GM23338 (cell line): ENCODE data around the gene KRT75. TPM values are rescaled to one million over a fixed set of nuclear protein-coding genes. Genes with fewer than 3 reads are reported as not detected.

Experiments
- ATAC-seq: fragments of 200-7000 bp; cut with Tn5 transposase; 3 replicates; pipeline ENCODE4 v1.9.1; 2020
- DNase-seq: peaks from one replicate; pipeline ENCODE4 v3.0.0-alpha.2; 2015; ENCODE audit warnings: low spot score
- H2AFZ ChIP-seq: fragments of 200-600 bp; sonication (generic); 2 replicates; pipeline ENCODE4 v1.8.0; 2016; ENCODE audit warnings: antibody characterized with exemption, mild to moderate bottlenecking, moderate library complexity
- H3F3A ChIP-seq: fragments of 200-600 bp; sonication (generic); replicated peaks from 2 replicates; pipeline ENCODE4 v1.8.0; 2017; ENCODE audit warnings: antibody characterized with exemption, mixed run types, low read depth
- H3K27ac ChIP-seq: fragments of 200-600 bp; sonication (generic); 2 replicates; pipeline ENCODE4 v1.6.1; 2016; ENCODE audit warnings: low read depth
- H3K27me3 ChIP-seq: fragments of 200-600 bp; sonication (generic); 2 replicates; pipeline ENCODE4 v1.8.0; 2016; ENCODE audit warnings: mild to moderate bottlenecking, mixed run types, moderate library complexity; ENCODE audit not compliant: insufficient read depth
- H3K36me3 ChIP-seq: fragments of 200-600 bp; sonication (generic); 2 replicates; pipeline ENCODE4 v1.8.0; 2016; ENCODE audit warnings: mild to moderate bottlenecking; ENCODE audit not compliant: insufficient read depth
- H3K4me1 ChIP-seq: fragments of 200-600 bp; sonication (generic); 2 replicates; pipeline ENCODE4 v1.8.0; 2016; ENCODE audit warnings: mild to moderate bottlenecking, moderate library complexity; ENCODE audit not compliant: insufficient read depth
- H3K4me2 ChIP-seq: fragments of 200-600 bp; sonication (generic); 2 replicates; pipeline ENCODE4 v1.7.1; 2017; ENCODE audit warnings: mixed run types
- H3K4me3 ChIP-seq: fragments of 200-600 bp; sonication (generic); 2 replicates; pipeline ENCODE4 v1.6.1; 2016; ENCODE audit warnings: mixed run types
- H3K79me2 ChIP-seq: fragments of 200-600 bp; sonication (generic); replicated peaks from 2 replicates; pipeline ENCODE4 v1.8.0; 2017; ENCODE audit warnings: mild to moderate bottlenecking; ENCODE audit not compliant: insufficient read depth
- H3K9me2 ChIP-seq: fragments of 200-600 bp; sonication (generic); 2 replicates; pipeline ENCODE4 v1.8.0; 2017; ENCODE audit not compliant: insufficient read depth
- H4K20me1 ChIP-seq: fragments of 200-600 bp; sonication (generic); replicated peaks from 2 replicates; pipeline ENCODE4 v1.8.0; 2017; ENCODE audit warnings: mild to moderate bottlenecking; ENCODE audit not compliant: insufficient read depth
- H3K27ac Mint-ChIP-seq: 2 replicates; pipeline ENCODE4 v1.8.0; 2020; ENCODE audit warnings: inconsistent platforms, mild to moderate bottlenecking, moderate library complexity, mixed read lengths
- H3K27me3 Mint-ChIP-seq: 3 replicates; pipeline ENCODE4 v1.8.0; 2022; ENCODE audit warnings: low read depth, mild to moderate bottlenecking, moderate library complexity, mixed read lengths, inconsistent platforms; ENCODE audit not compliant: insufficient read depth, poor library complexity
- H3K36me3 Mint-ChIP-seq: 3 replicates; pipeline ENCODE4 v1.8.0; 2021; ENCODE audit warnings: low read depth, mild to moderate bottlenecking, inconsistent platforms, moderate library complexity, mixed read lengths
- H3K4me1 Mint-ChIP-seq: 3 replicates; pipeline ENCODE4 v1.8.0; 2020; ENCODE audit warnings: mild to moderate bottlenecking, inconsistent platforms, mixed read lengths
- H3K4me3 Mint-ChIP-seq: 3 replicates; pipeline ENCODE4 v1.8.0; 2021; ENCODE audit warnings: moderate library complexity, mild to moderate bottlenecking, inconsistent platforms, mixed read lengths
- H3K9me3 Mint-ChIP-seq: 3 replicates; pipeline ENCODE4 v1.8.0; 2020; ENCODE audit warnings: moderate library complexity, mild to moderate bottlenecking, inconsistent platforms, mixed read lengths
- CREB1 ChIP-seq: fragments of 250-450 bp; sonication (Bioruptor Pico); IDR thresholded peaks from 2 replicates; pipeline ENCODE4 v1.5.0; 2020; ENCODE audit warnings: low read depth, mild to moderate bottlenecking, moderate library complexity
- EZH2 ChIP-seq: fragments of 200-600 bp; sonication (generic); IDR thresholded peaks from one replicate; pipeline ENCODE4 v1.8.0; 2017; ENCODE audit warnings: antibody characterized with exemption, mild to moderate bottlenecking, low read depth; ENCODE audit not compliant: unreplicated experiment
- EZH2phosphoT487 ChIP-seq: fragments of 200-600 bp; sonication (generic); IDR thresholded peaks from one replicate; pipeline ENCODE4 v1.8.1; 2018; ENCODE audit warnings: antibody characterized with exemption; ENCODE audit not compliant: unreplicated experiment
- JUNB ChIP-seq: IDR thresholded peaks from one replicate; pipeline ENCODE4 v1.6.1; 2016; ENCODE audit warnings: antibody characterized with exemption; ENCODE audit not compliant: unreplicated experiment
- NANOG ChIP-seq: IDR thresholded peaks from 2 replicates; pipeline ENCODE4 v1.6.1; 2016; ENCODE audit warnings: antibody characterized with exemption, borderline replicate concordance
- POLR2AphosphoS5 ChIP-seq: IDR thresholded peaks from 2 replicates; pipeline ENCODE4 v1.6.1; 2016; ENCODE audit warnings: antibody characterized with exemption, low read depth
- STAT1 ChIP-seq: IDR thresholded peaks from one replicate; pipeline ENCODE4 v1.6.1; 2016; ENCODE audit warnings: antibody characterized with exemption; ENCODE audit not compliant: unreplicated experiment
- ZNF114 ChIP-seq: fragments of 250-450 bp; sonication (Bioruptor Pico); IDR thresholded peaks from 2 replicates; pipeline ENCODE4 v1.5.0; 2020; ENCODE audit warnings: mild to moderate bottlenecking, moderate library complexity
- ZNF331 ChIP-seq: fragments of 250-450 bp; sonication (Bioruptor Pico); IDR thresholded peaks from 2 replicates; pipeline ENCODE4 v1.5.0; 2020; ENCODE audit warnings: low read depth, mild to moderate bottlenecking, moderate library complexity
- polyA plus RNA-seq: library from polyadenylated mRNA; unstranded; fragments of >200 nt; fragmentation: Nextera tagmentation; extraction: Ambion mirVana; gene quantifications from 2 replicates; pipeline ENCODE4 v1.2.1, GENCODE V29; 2016
- total RNA-seq: library from RNA; depleted of rRNA; stranded (reverse); fragments of >200 nt; shearing (Covaris generic); gene quantifications from 2 replicates; pipeline ENCODE4 v1.2.3, GENCODE V29; 2014
- TF ChIP-seq, protein P1 (sequence below): IDR thresholded peaks from 2 replicates; pipeline ENCODE4 v1.6.1; 2016; ENCODE audit warnings: antibody characterized with exemption
- TF ChIP-seq, protein P2 (sequence below): fragments of 250-450 bp; sonication (Bioruptor Pico); IDR thresholded peaks from 2 replicates; pipeline ENCODE4 v1.5.0; 2020; ENCODE audit warnings: mild to moderate bottlenecking, moderate library complexity
- TF ChIP-seq, protein P3 (sequence below): IDR thresholded peaks from one replicate; pipeline ENCODE4 v1.6.1; 2018; ENCODE audit warnings: antibody characterized with exemption; ENCODE audit not compliant: unreplicated experiment
- TF ChIP-seq, protein P4 (sequence below), 2 experiments: fragments of 200-600 bp in 1 of 2; sonication (generic) in 1 of 2; conservative IDR thresholded peaks; 2 replicates each; pipeline versions ENCODE4 v1.5.1 to v1.6.1; 2016 to 2017; ENCODE audit warnings: antibody characterized with exemption in 2 of 2, low read depth in 2 of 2, mild to moderate bottlenecking in 2 of 2, moderate library complexity in 1 of 2

Gene KRT75
- total and polyA plus RNA-seq, 2 experiments from 2014 or later: not detected

DNA sequence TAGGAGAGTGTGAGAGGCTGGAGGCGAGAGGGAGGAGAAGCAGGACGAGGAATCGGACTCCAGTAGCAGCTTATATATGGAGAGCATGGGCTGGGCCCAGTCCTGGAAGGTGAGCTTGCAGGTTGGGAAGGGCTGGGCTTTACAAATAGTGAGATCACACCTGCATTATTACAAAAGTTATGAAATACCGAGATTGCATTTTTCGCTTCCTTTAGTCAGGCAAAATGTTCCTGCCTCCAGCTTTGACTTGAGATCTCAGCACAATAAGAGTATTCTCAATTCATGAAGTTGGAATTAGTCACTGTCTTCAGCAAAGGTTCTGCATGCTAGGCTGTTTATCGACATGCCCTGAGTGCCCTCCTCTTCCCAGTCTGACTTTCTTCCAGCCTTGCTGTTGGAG is 17.9 kb upstream of the KRT75 start, which contains the start of gene KRT6B:
Gene KRT6B, minus strand, starts transcription at position 46 of the 400 bp plus-strand sequence. CDS start 68 bp downstream, outside the sequence.
- Mint-ChIP-seq H3K4me3 (no peak within 1 kb of the TSS), H3K36me3 (no peaks in the 10 kb centered on the region), H3K4me1 (peaks cover 13% of the 10 kb centered on the region), H3K9me3 (no peaks in the 10 kb centered on the region; the same call in none of the 3 replicates), H3K27ac (no peak within 1 kb of the TSS), H3K27me3 (peaks cover 3% of the 10 kb centered on the region)
- H4K20me1 ChIP-seq: no peaks in the 10 kb centered on the region
- ATAC-seq: no peak
- no peak within 1 kb of the TSS for H3K27ac ChIP-seq
- no peaks in the 10 kb centered on the region for H3K9me2 ChIP-seq
- no peaks in the 10 kb centered on the region for H3K36me3 ChIP-seq
- no peak for DNase-seq
- H3K4me2 ChIP-seq: no peak within 1 kb of the TSS
- no peaks in the 10 kb centered on the region for H3K27me3 ChIP-seq
- TF ChIP-seq CREB1 (CRISPR knock-in tag) (no peak), POLR2AphosphoS5 (no peak), NANOG (no peak), EZH2phosphoT487 (no peak), EZH2 (no peak), JUNB (no peak), ZNF114 (no peak), ZNF331 (CRISPR knock-in tag) (no peak), STAT1 (no peak)
- TF ChIP-seq, protein P1, sequence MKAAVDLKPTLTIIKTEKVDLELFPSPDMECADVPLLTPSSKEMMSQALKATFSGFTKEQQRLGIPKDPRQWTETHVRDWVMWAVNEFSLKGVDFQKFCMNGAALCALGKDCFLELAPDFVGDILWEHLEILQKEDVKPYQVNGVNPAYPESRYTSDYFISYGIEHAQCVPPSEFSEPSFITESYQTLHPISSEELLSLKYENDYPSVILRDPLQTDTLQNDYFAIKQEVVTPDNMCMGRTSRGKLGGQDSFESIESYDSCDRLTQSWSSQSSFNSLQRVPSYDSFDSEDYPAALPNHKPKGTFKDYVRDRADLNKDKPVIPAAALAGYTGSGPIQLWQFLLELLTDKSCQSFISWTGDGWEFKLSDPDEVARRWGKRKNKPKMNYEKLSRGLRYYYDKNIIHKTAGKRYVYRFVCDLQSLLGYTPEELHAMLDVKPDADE: no peak
- TF ChIP-seq, protein P2, sequence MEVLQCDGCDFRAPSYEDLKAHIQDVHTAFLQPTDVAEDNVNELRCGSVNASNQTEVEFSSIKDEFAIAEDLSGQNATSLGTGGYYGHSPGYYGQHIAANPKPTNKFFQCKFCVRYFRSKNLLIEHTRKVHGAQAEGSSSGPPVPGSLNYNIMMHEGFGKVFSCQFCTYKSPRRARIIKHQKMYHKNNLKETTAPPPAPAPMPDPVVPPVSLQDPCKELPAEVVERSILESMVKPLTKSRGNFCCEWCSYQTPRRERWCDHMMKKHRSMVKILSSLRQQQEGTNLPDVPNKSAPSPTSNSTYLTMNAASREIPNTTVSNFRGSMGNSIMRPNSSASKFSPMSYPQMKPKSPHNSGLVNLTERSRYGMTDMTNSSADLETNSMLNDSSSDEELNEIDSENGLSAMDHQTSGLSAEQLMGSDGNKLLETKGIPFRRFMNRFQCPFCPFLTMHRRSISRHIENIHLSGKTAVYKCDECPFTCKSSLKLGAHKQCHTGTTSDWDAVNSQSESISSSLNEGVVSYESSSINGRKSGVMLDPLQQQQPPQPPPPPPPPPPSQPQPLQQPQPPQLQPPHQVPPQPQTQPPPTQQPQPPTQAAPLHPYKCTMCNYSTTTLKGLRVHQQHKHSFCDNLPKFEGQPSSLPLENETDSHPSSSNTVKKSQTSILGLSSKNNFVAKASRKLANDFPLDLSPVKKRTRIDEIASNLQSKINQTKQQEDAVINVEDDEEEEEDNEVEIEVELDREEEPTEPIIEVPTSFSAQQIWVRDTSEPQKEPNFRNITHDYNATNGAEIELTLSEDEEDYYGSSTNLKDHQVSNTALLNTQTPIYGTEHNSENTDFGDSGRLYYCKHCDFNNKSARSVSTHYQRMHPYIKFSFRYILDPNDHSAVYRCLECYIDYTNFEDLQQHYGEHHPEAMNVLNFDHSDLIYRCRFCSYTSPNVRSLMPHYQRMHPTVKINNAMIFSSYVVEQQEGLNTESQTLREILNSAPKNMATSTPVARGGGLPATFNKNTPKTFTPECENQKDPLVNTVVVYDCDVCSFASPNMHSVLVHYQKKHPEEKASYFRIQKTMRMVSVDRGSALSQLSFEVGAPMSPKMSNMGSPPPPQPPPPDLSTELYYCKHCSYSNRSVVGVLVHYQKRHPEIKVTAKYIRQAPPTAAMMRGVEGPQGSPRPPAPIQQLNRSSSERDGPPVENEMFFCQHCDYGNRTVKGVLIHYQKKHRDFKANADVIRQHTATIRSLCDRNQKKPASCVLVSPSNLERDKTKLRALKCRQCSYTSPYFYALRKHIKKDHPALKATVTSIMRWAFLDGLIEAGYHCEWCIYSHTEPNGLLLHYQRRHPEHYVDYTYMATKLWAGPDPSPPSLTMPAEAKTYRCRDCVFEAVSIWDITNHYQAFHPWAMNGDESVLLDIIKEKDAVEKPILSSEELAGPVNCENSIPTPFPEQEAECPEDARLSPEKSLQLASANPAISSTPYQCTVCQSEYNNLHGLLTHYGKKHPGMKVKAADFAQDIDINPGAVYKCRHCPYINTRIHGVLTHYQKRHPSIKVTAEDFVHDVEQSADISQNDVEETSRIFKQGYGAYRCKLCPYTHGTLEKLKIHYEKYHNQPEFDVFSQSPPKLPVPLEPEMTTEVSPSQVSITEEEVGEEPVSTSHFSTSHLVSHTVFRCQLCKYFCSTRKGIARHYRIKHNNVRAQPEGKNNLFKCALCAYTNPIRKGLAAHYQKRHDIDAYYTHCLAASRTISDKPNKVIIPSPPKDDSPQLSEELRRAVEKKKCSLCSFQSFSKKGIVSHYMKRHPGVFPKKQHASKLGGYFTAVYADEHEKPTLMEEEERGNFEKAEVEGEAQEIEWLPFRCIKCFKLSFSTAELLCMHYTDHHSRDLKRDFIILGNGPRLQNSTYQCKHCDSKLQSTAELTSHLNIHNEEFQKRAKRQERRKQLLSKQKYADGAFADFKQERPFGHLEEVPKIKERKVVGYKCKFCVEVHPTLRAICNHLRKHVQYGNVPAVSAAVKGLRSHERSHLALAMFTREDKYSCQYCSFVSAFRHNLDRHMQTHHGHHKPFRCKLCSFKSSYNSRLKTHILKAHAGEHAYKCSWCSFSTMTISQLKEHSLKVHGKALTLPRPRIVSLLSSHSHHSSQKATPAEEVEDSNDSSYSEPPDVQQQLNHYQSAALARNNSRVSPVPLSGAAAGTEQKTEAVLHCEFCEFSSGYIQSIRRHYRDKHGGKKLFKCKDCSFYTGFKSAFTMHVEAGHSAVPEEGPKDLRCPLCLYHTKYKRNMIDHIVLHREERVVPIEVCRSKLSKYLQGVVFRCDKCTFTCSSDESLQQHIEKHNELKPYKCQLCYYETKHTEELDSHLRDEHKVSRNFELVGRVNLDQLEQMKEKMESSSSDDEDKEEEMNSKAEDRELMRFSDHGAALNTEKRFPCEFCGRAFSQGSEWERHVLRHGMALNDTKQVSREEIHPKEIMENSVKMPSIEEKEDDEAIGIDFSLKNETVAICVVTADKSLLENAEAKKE (CRISPR knock-in tag): no peak
- TF ChIP-seq, protein P3, sequence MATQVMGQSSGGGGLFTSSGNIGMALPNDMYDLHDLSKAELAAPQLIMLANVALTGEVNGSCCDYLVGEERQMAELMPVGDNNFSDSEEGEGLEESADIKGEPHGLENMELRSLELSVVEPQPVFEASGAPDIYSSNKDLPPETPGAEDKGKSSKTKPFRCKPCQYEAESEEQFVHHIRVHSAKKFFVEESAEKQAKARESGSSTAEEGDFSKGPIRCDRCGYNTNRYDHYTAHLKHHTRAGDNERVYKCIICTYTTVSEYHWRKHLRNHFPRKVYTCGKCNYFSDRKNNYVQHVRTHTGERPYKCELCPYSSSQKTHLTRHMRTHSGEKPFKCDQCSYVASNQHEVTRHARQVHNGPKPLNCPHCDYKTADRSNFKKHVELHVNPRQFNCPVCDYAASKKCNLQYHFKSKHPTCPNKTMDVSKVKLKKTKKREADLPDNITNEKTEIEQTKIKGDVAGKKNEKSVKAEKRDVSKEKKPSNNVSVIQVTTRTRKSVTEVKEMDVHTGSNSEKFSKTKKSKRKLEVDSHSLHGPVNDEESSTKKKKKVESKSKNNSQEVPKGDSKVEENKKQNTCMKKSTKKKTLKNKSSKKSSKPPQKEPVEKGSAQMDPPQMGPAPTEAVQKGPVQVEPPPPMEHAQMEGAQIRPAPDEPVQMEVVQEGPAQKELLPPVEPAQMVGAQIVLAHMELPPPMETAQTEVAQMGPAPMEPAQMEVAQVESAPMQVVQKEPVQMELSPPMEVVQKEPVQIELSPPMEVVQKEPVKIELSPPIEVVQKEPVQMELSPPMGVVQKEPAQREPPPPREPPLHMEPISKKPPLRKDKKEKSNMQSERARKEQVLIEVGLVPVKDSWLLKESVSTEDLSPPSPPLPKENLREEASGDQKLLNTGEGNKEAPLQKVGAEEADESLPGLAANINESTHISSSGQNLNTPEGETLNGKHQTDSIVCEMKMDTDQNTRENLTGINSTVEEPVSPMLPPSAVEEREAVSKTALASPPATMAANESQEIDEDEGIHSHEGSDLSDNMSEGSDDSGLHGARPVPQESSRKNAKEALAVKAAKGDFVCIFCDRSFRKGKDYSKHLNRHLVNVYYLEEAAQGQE: no peak
- TF ChIP-seq, protein P4, sequence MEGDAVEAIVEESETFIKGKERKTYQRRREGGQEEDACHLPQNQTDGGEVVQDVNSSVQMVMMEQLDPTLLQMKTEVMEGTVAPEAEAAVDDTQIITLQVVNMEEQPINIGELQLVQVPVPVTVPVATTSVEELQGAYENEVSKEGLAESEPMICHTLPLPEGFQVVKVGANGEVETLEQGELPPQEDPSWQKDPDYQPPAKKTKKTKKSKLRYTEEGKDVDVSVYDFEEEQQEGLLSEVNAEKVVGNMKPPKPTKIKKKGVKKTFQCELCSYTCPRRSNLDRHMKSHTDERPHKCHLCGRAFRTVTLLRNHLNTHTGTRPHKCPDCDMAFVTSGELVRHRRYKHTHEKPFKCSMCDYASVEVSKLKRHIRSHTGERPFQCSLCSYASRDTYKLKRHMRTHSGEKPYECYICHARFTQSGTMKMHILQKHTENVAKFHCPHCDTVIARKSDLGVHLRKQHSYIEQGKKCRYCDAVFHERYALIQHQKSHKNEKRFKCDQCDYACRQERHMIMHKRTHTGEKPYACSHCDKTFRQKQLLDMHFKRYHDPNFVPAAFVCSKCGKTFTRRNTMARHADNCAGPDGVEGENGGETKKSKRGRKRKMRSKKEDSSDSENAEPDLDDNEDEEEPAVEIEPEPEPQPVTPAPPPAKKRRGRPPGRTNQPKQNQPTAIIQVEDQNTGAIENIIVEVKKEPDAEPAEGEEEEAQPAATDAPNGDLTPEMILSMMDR (conservative IDR thresholded peaks at IDR 0.05; ENCODE audit: low read depth in 2 of 2): no peak
- H3K4me1 ChIP-seq: no peaks in the 10 kb centered on the region
- no peak within 1 kb of the TSS for H2AFZ ChIP-seq
- no peaks in the 10 kb centered on the region for H3K79me2 ChIP-seq
- no peaks in the 10 kb centered on the region for H3F3A ChIP-seq
- H3K4me3 ChIP-seq: no peak within 1 kb of the TSS
